Activated T-cell treated with anti-CD3 and anti-CD28 coated beads, Interleukin-2, amount 50 U/mL, for 24 hours (primary cell): ENCODE measurements around the gene TGM2.

Source experiments
- DNase-seq: peaks from one replicate; pipeline ENCODE4 v3.0.0-alpha.2; 2020
- H3K27ac Mint-ChIP-seq: 2 replicates; pipeline ENCODE4 v1.8.0; 2020; ENCODE audit warnings: mild to moderate bottlenecking, mixed read lengths
- H3K27me3 Mint-ChIP-seq: 2 replicates; pipeline ENCODE4 v1.8.0; 2020; ENCODE audit warnings: mixed read lengths
- H3K36me3 Mint-ChIP-seq: 2 replicates; pipeline ENCODE4 v1.8.0; 2020; ENCODE audit warnings: low read depth, mixed read lengths
- H3K4me1 Mint-ChIP-seq: 2 replicates; pipeline ENCODE4 v1.8.0; 2020; ENCODE audit warnings: low read depth, mixed read lengths
- H3K4me3 Mint-ChIP-seq: 2 replicates; pipeline ENCODE4 v1.8.0; 2020; ENCODE audit warnings: mild to moderate bottlenecking, moderate library complexity, mixed read lengths
- H3K9me3 Mint-ChIP-seq: 2 replicates; pipeline ENCODE4 v1.8.0; 2020; ENCODE audit warnings: mixed read lengths

TGM2 gene

GRCh38 chr20:38173237-38174156 lies 8.4 kb upstream of the TGM2 start:
- Mint-ChIP-seq H3K4me3 (no peak overlapping the region), H3K36me3 (no peaks in the 10 kb centered on the region), H3K9me3 (no peaks in the 10 kb centered on the region), H3K27ac (no peak overlapping the region), H3K4me1 (peaks cover 9% of the 10 kb centered on the region), H3K27me3 (peaks cover 21% of the 10 kb centered on the region)
- DNase-seq = no peak

GRCh38 chr20:38172408-38172807 lies 7.3 kb upstream of the TGM2 start:
- H3K9me3 Mint-ChIP-seq = no peaks in the 10 kb centered on the region
- H3K4me3 Mint-ChIP-seq = no peak overlapping the region
- no peak overlapping the region for H3K27ac Mint-ChIP-seq
- peaks cover 11% of the 10 kb centered on the region for H3K27me3 Mint-ChIP-seq
- no peaks in the 10 kb centered on the region for H3K36me3 Mint-ChIP-seq
- H3K4me1 Mint-ChIP-seq = peaks cover 13% of the 10 kb centered on the region
- DNase-seq = no peak

- Mint-ChIP-seq H3K36me3 (no peaks in the 10 kb centered on the region), H3K27ac (no peak overlapping the region), H3K4me3 (no peak overlapping the region), H3K9me3 (no peaks in the 10 kb centered on the region), H3K27me3 (peaks cover 6% of the 10 kb centered on the region), H3K4me1 (peaks cover 13% of the 10 kb centered on the region)
- no peak for DNase-seq
Measured at GRCh38 chr20:38171675-38172043, 6.6 kb upstream of the TGM2 start.

- H3K4me3 Mint-ChIP-seq = no peak overlapping the region
- peaks cover 10% of the 10 kb centered on the region for H3K27me3 Mint-ChIP-seq
- DNase-seq = no peak
- no peak overlapping the region for H3K27ac Mint-ChIP-seq
- H3K9me3 Mint-ChIP-seq = no peaks in the 10 kb centered on the region
- H3K4me1 Mint-ChIP-seq = peaks cover 13% of the 10 kb centered on the region
- no peaks in the 10 kb centered on the region for H3K36me3 Mint-ChIP-seq
Measured at GRCh38 chr20:38170826-38171674, 6.0 kb upstream of the TGM2 start.

GRCh38 chr20:38170219-38170825 lies 5.3 kb upstream of the TGM2 start:
- Mint-ChIP-seq H3K27me3 (peaks cover 17% of the 10 kb centered on the region), H3K36me3 (no peaks in the 10 kb centered on the region), H3K27ac (no peak overlapping the region), H3K9me3 (no peaks in the 10 kb centered on the region), H3K4me3 (no peak overlapping the region), H3K4me1 (peaks cover 17% of the 10 kb centered on the region)
- no peak for DNase-seq

- Mint-ChIP-seq H3K27me3 (peaks cover 21% of the 10 kb centered on the region), H3K4me3 (no peak overlapping the region), H3K4me1 (peaks cover 18% of the 10 kb centered on the region), H3K36me3 (no peaks in the 10 kb centered on the region), H3K27ac (no peak overlapping the region), H3K9me3 (no peaks in the 10 kb centered on the region)
- no peak for DNase-seq
Measured at GRCh38 chr20:38169636-38170193, 4.6 kb upstream of the TGM2 start.

GRCh38 chr20:38168791-38169589 lies 3.9 kb upstream of the TGM2 start:
- Mint-ChIP-seq H3K9me3 (no peaks in the 10 kb centered on the region), H3K27ac (no peak overlapping the region), H3K4me3 (no peak overlapping the region), H3K36me3 (no peaks in the 10 kb centered on the region), H3K27me3 (peaks cover 29% of the 10 kb centered on the region), H3K4me1 (peaks cover 18% of the 10 kb centered on the region)
- DNase-seq = no peak

GRCh38 chr20:38167851-38168760 lies 3.0 kb upstream of the TGM2 start:
- DNase-seq = no peak
- no peaks in the 10 kb centered on the region for H3K9me3 Mint-ChIP-seq
- no peak overlapping the region for H3K4me3 Mint-ChIP-seq
- H3K27ac Mint-ChIP-seq = peak overlapping the region; percentile 27
- H3K36me3 Mint-ChIP-seq = no peaks in the 10 kb centered on the region
- peaks cover 35% of the 10 kb centered on the region for H3K27me3 Mint-ChIP-seq
- H3K4me1 Mint-ChIP-seq = peaks cover 18% of the 10 kb centered on the region

- H3K27ac Mint-ChIP-seq = no peak overlapping the region
- no peaks in the 10 kb centered on the region for H3K36me3 Mint-ChIP-seq
- no peak overlapping the region for H3K4me3 Mint-ChIP-seq
- H3K9me3 Mint-ChIP-seq = no peaks in the 10 kb centered on the region
- DNase-seq = no peak
- H3K4me1 Mint-ChIP-seq = peaks cover 18% of the 10 kb centered on the region
- H3K27me3 Mint-ChIP-seq = peaks cover 38% of the 10 kb centered on the region
Measured at GRCh38 chr20:38167328-38167850, 2.3 kb upstream of the TGM2 start.

GRCh38 chr20:38166703-38167233 lies 1.7 kb upstream of the TGM2 start:
- H3K4me3 Mint-ChIP-seq = no peak overlapping the region
- peaks cover 38% of the 10 kb centered on the region for H3K27me3 Mint-ChIP-seq
- peaks cover 18% of the 10 kb centered on the region for H3K4me1 Mint-ChIP-seq
- H3K9me3 Mint-ChIP-seq = no peaks in the 10 kb centered on the region
- no peak overlapping the region for H3K27ac Mint-ChIP-seq
- no peak for DNase-seq
- H3K36me3 Mint-ChIP-seq = no peaks in the 10 kb centered on the region

GRCh38 chr20:38165966-38166702 lies 1.1 kb upstream of the TGM2 start:
- DNase-seq = no peak
- Mint-ChIP-seq H3K27ac (no peak overlapping the region), H3K4me1 (peaks cover 18% of the 10 kb centered on the region), H3K36me3 (no peaks in the 10 kb centered on the region), H3K9me3 (no peaks in the 10 kb centered on the region), H3K4me3 (no peak overlapping the region), H3K27me3 (peaks cover 38% of the 10 kb centered on the region)

- no peaks in the 10 kb centered on the region for H3K36me3 Mint-ChIP-seq
- no peak overlapping the region for H3K27ac Mint-ChIP-seq
- no peak overlapping the region for H3K4me3 Mint-ChIP-seq
- no peak for DNase-seq
- peaks cover 35% of the 10 kb centered on the region for H3K27me3 Mint-ChIP-seq
- H3K4me1 Mint-ChIP-seq = peaks cover 15% of the 10 kb centered on the region
- H3K9me3 Mint-ChIP-seq = no peaks in the 10 kb centered on the region
Measured at GRCh38 chr20:38164624-38165088, 414 bp downstream of the TGM2 start.
